HepG2 (cell line): ENCODE results near the gene RPTOR. TPM values are rescaled to one million over a fixed set of nuclear protein-coding genes. Genes with fewer than 3 reads are reported as not detected.
A peak's percentile ranks its signal among the peaks of the same experiment; 100 is the strongest.

ENCODE experiments used
- ARID5B ChIP-seq: IDR thresholded peaks from 2 replicates; pipeline ENCODE4 v1.4.0; 2020; ENCODE audit warnings: mild to moderate bottlenecking, missing genetic modification reagents
- CEBPG ChIP-seq: IDR thresholded peaks from 2 replicates; pipeline ENCODE4 v1.6.1; 2016
- FLYWCH1 ChIP-seq: sonication (generic); formaldehyde crosslinking; IDR thresholded peaks from 2 replicates; pipeline ENCODE4 v1.8.1; 2023; ENCODE audit warnings: mild to moderate bottlenecking, missing genetic modification reagents
- NFKB2 ChIP-seq: sonication (generic); formaldehyde crosslinking; IDR thresholded peaks from 2 replicates; pipeline ENCODE4 v1.4.0; 2020; ENCODE audit warnings: missing genetic modification reagents, borderline replicate concordance
- PRPF4 ChIP-seq: fragments of 200-400 bp; formaldehyde crosslinking; IDR thresholded peaks from 2 replicates; pipeline ENCODE4 v1.6.1; 2016; ENCODE audit warnings: low read length, low read depth; ENCODE audit not compliant: poor library complexity, severe bottlenecking
- SCMH1 ChIP-seq: sonication (generic); formaldehyde crosslinking; IDR thresholded peaks from 2 replicates; pipeline ENCODE4 v1.9.0; 2021; ENCODE audit warnings: missing genetic modification reagents, mild to moderate bottlenecking, borderline replicate concordance
- SRSF1 ChIP-seq: fragments of 200-400 bp; formaldehyde crosslinking; optimal IDR thresholded peaks from 2 replicates; pipeline ENCODE3; 2017; ENCODE audit warnings: mild to moderate bottlenecking, low read depth, low read length, moderate library complexity
- ZFX ChIP-seq: sonication (generic); formaldehyde crosslinking; IDR thresholded peaks from 2 replicates; pipeline ENCODE4 v1.4.0; 2020; ENCODE audit warnings: mild to moderate bottlenecking, low read depth, missing genetic modification reagents, moderate library complexity
- ZNF260 ChIP-seq: sonication (generic); formaldehyde crosslinking; IDR thresholded peaks from 2 replicates; pipeline ENCODE4 v1.4.0; 2020; ENCODE audit warnings: missing genetic modification reagents, low read depth, mild to moderate bottlenecking, borderline replicate concordance
- ZNF326 ChIP-seq: sonication (generic); formaldehyde crosslinking; IDR thresholded peaks from 2 replicates; pipeline ENCODE4 v1.4.0; 2020; ENCODE audit warnings: missing genetic modification reagents, borderline replicate concordance
- ZZZ3 ChIP-seq: sonication (generic); formaldehyde crosslinking; IDR thresholded peaks from 2 replicates; pipeline ENCODE4 v1.4.0; 2020; ENCODE audit warnings: missing genetic modification reagents, mild to moderate bottlenecking, borderline replicate concordance
- polyA plus RNA-seq, 8 experiments: library from polyadenylated mRNA; depleted of rRNA in 3 of 8; stranded (reverse) in 7 of 8; unstranded in 1 of 8; fragments of >200 nt; fragmentation: Illumina TruSeq in 4 of 8; extraction: Trizol in 4 of 8; gene quantifications; 2 replicates each; pipeline versions ENCODE4 v1.2.1 to v1.2.3, GENCODE V29; 2011 to 2016; ENCODE audit warnings: low read depth in 4 of 8, missing spikeins in 1 of 8, mixed read lengths in 1 of 8; ENCODE audit not compliant: insufficient read depth in 1 of 8
- total RNA-seq, 5 experiments: library from RNA; depleted of rRNA; stranded (reverse); fragments of >200 nt; fragmentation: Illumina TruSeq; extraction: Trizol; gene quantifications; 2 replicates each; pipeline ENCODE4 v1.2.3, GENCODE V29; 2016; ENCODE audit warnings: low read depth in 1 of 5
- TF ChIP-seq, protein P1 (sequence below): sonication (generic); formaldehyde crosslinking; IDR thresholded peaks from 2 replicates; pipeline ENCODE4 v1.4.0; 2020; ENCODE audit warnings: mild to moderate bottlenecking, missing genetic modification reagents, borderline replicate concordance
- TF ChIP-seq, protein P2 (sequence below): sonication (generic); formaldehyde crosslinking; IDR thresholded peaks from 2 replicates; pipeline ENCODE4 v1.4.0; 2020; ENCODE audit warnings: missing genetic modification reagents
- TF ChIP-seq, protein P3 (sequence below): sonication (generic); formaldehyde crosslinking; IDR thresholded peaks from 2 replicates; pipeline ENCODE4 v1.8.0; 2022; ENCODE audit warnings: low read depth, missing genetic modification reagents

RPTOR gene
- total and polyA plus RNA-seq, 2 of the 13 experiments (the other 11 are each of a cell fraction or from before 2014, with no cell fraction given), result 6.6 to 25.3 TPM

DNA sequence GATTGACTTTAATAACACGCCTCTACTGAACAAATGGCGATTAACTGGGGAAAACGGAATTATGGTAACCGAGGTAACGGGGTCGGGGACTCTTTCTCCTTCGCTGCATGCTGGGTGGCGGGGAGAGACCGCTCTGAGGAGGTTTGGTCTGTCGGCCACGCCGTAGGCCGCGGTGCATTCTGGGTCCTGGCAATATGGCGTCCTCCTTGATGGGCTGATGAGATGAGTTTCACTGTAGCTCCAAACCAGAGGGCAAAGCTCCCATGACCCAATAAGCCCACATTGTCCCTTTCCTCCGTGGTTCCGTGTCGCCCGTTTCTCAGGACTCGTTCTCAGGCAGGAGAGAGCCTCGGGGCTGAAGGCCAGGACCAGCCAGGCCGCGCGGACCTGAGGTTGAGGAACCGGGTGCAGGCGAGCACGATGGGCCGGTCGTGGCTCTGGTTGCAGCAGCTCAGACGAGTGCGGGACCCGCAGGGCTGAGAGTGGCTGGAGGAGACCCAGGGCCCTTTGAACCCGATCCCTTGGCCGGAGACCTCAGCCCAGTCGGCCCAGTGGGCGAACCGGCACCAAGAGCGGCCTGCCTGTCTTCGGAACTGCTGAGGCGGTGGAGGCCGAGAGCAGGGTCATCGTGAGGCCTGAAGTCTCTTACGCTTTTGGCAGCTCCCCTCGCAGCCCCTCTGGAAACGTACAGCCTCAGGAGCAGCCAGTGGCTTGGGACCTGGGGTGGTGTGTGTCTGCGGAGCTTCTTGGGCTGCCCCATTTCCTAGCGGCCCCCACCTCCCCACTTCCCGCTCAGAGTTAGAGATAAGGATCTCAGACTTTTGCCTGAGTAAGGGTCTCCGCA, at the start of gene RPTOR (continued):
- TF ChIP-seq, protein P1, sequence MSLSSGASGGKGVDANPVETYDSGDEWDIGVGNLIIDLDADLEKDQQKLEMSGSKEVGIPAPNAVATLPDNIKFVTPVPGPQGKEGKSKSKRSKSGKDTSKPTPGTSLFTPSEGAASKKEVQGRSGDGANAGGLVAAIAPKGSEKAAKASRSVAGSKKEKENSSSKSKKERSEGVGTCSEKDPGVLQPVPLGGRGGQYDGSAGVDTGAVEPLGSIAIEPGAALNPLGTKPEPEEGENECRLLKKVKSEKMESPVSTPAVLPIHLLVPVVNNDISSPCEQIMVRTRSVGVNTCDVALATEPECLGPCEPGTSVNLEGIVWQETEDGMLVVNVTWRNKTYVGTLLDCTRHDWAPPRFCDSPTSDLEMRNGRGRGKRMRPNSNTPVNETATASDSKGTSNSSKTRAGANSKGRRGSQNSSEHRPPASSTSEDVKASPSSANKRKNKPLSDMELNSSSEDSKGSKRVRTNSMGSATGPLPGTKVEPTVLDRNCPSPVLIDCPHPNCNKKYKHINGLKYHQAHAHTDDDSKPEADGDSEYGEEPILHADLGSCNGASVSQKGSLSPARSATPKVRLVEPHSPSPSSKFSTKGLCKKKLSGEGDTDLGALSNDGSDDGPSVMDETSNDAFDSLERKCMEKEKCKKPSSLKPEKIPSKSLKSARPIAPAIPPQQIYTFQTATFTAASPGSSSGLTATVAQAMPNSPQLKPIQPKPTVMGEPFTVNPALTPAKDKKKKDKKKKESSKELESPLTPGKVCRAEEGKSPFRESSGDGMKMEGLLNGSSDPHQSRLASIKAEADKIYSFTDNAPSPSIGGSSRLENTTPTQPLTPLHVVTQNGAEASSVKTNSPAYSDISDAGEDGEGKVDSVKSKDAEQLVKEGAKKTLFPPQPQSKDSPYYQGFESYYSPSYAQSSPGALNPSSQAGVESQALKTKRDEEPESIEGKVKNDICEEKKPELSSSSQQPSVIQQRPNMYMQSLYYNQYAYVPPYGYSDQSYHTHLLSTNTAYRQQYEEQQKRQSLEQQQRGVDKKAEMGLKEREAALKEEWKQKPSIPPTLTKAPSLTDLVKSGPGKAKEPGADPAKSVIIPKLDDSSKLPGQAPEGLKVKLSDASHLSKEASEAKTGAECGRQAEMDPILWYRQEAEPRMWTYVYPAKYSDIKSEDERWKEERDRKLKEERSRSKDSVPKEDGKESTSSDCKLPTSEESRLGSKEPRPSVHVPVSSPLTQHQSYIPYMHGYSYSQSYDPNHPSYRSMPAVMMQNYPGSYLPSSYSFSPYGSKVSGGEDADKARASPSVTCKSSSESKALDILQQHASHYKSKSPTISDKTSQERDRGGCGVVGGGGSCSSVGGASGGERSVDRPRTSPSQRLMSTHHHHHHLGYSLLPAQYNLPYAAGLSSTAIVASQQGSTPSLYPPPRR, result no peak
- no peak for TF ChIP-seq PRPF4
- TF ChIP-seq FLYWCH1 (CRISPR knock-in tag), result peak; percentile 91; the same call in 1 of the 2 replicates
- peak; percentile 65 for TF ChIP-seq CEBPG
- no peak for TF ChIP-seq ZNF260
- TF ChIP-seq, protein P2, sequence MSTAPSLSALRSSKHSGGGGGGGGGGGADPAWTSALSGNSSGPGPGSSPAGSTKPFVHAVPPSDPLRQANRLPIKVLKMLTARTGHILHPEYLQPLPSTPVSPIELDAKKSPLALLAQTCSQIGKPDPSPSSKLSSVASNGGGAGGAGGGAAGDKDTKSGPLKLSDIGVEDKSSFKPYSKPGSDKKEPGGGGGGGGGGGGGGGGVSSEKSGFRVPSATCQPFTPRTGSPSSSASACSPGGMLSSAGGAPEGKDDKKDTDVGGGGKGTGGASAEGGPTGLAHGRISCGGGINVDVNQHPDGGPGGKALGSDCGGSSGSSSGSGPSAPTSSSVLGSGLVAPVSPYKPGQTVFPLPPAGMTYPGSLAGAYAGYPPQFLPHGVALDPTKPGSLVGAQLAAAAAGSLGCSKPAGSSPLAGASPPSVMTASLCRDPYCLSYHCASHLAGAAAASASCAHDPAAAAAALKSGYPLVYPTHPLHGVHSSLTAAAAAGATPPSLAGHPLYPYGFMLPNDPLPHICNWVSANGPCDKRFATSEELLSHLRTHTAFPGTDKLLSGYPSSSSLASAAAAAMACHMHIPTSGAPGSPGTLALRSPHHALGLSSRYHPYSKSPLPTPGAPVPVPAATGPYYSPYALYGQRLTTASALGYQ (CRISPR knock-in tag), result peak; percentile 86
- TF ChIP-seq SRSF1, result peak; percentile 74
- no peak for TF ChIP-seq ZNF326
- peak; percentile 100 for TF ChIP-seq ZFX (CRISPR knock-in tag)
- peak; percentile 71 for TF ChIP-seq ARID5B (CRISPR knock-in tag)
- TF ChIP-seq SCMH1 (CRISPR knock-in tag), result no peak
- TF ChIP-seq, protein P3, sequence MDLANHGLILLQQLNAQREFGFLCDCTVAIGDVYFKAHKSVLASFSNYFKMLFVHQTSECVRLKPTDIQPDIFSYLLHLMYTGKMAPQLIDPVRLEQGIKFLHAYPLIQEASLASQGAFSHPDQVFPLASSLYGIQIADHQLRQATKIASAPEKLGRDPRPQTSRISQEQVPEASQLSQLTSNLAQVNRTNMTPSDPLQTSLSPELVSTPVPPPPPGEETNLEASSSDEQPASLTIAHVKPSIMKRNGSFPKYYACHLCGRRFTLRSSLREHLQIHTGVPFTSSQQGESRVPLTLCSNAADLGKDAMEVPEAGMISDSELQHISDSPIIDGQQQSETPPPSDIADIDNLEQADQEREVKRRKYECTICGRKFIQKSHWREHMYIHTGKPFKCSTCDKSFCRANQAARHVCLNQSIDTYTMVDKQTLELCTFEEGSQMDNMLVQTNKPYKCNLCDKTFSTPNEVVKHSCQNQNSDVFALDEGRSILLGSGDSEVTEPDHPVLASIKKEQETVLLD (CRISPR knock-in tag), result no peak
- peak; percentile 91; the same call in 1 of the 2 replicates for TF ChIP-seq ZZZ3 (CRISPR knock-in tag)
- peak; percentile 89 for TF ChIP-seq NFKB2 (CRISPR knock-in tag)
